H1 (cell line): ENCODE measurements around the gene ACHE. TPM values are rescaled to one million over a fixed set of nuclear protein-coding genes. Genes with fewer than 3 reads are reported as not detected.

Source experiments
- CBX8 ChIP-seq: fragments of 300-800, 300-1000 bp; sonication (generic); IDR thresholded peaks from 2 replicates; pipeline ENCODE4 v1.7.1; 2016; ENCODE audit warnings: low read depth, low read length, borderline replicate concordance
- HDAC2 ChIP-seq, 2 experiments: fragments of 300-600 bp in 1 of 2; sonication (generic) in 1 of 2; IDR thresholded peaks; 2 replicates each; pipeline ENCODE4 v1.6.1; 2011 to 2012; ENCODE audit warnings: low read depth in 2 of 2, low read length in 2 of 2, mild to moderate bottlenecking in 2 of 2, moderate library complexity in 2 of 2, borderline replicate concordance in 1 of 2, inconsistent platforms in 1 of 2
- JUND ChIP-seq: IDR thresholded peaks from 2 replicates; pipeline ENCODE4 v1.6.1; 2011; ENCODE audit warnings: mild to moderate bottlenecking, improper control_type of control experiment, low read length
- polyA plus RNA-seq, 7 experiments: library from polyadenylated mRNA; depleted of rRNA in 3 of 7; stranded (reverse) in 5 of 7; unstranded in 2 of 7; fragments of >200 nt in 5 of 7; fragments of 200-250 nt in 2 of 7; gene quantifications; 1 replicate in 5 of 7; 2 replicates in 1 of 7; 4 replicates in 1 of 7; pipeline versions ENCODE4 v1.2.1 to v1.2.3, GENCODE V29; 2011 to 2013; ENCODE audit warnings: missing spikeins in 2 of 7, mixed read lengths in 2 of 7
- total RNA-seq: library from RNA; stranded (reverse); fragmentation: NEBNext Ultra II Directional; extraction: Animal tissue kit (Norgen Biotek cat#: 25700); gene quantifications from 2 replicates; pipeline ENCODE4 v1.2.1, GENCODE V29; 2021

Gene ACHE
- total and polyA plus RNA-seq, 2 of the 8 experiments (the other 6 are each of a cell fraction or from before 2014, with no cell fraction given) = 1.4 to 4.3 TPM

DNA sequence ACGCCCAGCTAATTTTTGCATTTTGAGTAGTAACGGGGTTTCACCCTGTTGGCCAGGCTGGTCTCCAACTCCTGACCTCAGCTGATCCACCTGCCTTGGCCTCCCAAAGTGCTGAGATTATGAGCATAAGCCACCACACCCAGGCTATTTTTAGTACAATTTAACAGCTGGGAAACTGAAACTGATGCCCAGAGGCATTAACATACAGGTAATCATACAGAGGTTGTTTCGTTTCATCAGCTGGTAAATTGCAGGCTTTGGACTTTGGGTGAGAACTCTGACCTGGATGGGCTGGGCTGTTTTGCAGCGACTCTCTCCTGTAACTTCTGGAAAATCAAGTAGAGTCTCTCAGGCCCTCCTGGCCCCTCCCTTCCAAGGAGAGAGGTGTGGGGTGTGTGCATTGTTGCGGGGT, 6.2 kb upstream of the ACHE start (continued):
- TF ChIP-seq JUND (no peak), HDAC2 (IDR thresholded peaks at IDR 0.05; ENCODE audit: borderline replicate concordance in 1 of 2, low read depth in 2 of 2, low read length in 2 of 2) (no peak), CBX8 (no peak)
